PC-3 (cell line): ENCODE measurements around the gene ARHGEF17. TPM values are rescaled to one million over a fixed set of nuclear protein-coding genes. Genes with fewer than 3 reads are reported as not detected.

Experiments
- ATAC-seq: fragments of 200-7000 bp; cut with Tn5 transposase; 2 replicates; pipeline ENCODE4 v1.9.1; 2020; ENCODE audit warnings: mild to moderate bottlenecking, moderate library complexity
- BruUV-seq: library from RNA; stranded (reverse); fragments of 400-500 nt; replicated peaks from 2 replicates; lab custom pipeline; 2021; lab: Mats Ljungman, UMichigan
- CTCF ChIA-PET: fragments of 300-600 bp; sonication (Branson Sonifier 250); formaldehyde crosslinking; loops from one replicate; lab custom pipeline; 2022; ENCODE audit warnings: antibody characterized with exemption; lab: Charles Lee
- POLR2A ChIA-PET: fragments of 300-600 bp; sonication (Branson Sonifier 250); formaldehyde crosslinking; loops from one replicate; lab custom pipeline; 2022; ENCODE audit warnings: antibody characterized with exemption; ENCODE audit not compliant: unreplicated experiment; lab: Charles Lee
- DNase-seq: peaks from one replicate; pipeline ENCODE4 v3.0.0-alpha.2; 2015
- H2AFZ ChIP-seq: fragments of 300-600 bp; sonication (generic); 2 replicates; pipeline ENCODE4 v1.6.0; 2016; ENCODE audit warnings: antibody characterized with exemption, low read length
- H3F3A ChIP-seq: fragments of 300-600 bp; sonication (generic); one replicate; pipeline ENCODE4 v1.6.0; 2017; ENCODE audit warnings: antibody characterized with exemption, low read length, control low read depth, mild to moderate bottlenecking; ENCODE audit not compliant: unreplicated experiment
- H3K27ac ChIP-seq: fragments of 300-600 bp; sonication (generic); 2 replicates; pipeline ENCODE4 v1.5.1; 2016; ENCODE audit warnings: mild to moderate bottlenecking, low read length
- H3K27me3 ChIP-seq: fragments of 300-600 bp; sonication (generic); 2 replicates; pipeline ENCODE4 v1.6.1; 2016; ENCODE audit warnings: low read length, mixed read lengths
- H3K36me3 ChIP-seq: fragments of 300-600 bp; sonication (generic); 2 replicates; pipeline ENCODE4 v1.6.1; 2016; ENCODE audit warnings: low read depth, mixed run types, low read length, mixed read lengths
- H3K4me1 ChIP-seq: fragments of 300-600 bp; sonication (generic); 2 replicates; pipeline ENCODE4 v1.5.1; 2016; ENCODE audit warnings: low read length; ENCODE audit not compliant: insufficient read depth
- H3K4me2 ChIP-seq: fragments of 300-600 bp; sonication (generic); 2 replicates; pipeline ENCODE4 v1.6.0; 2016; ENCODE audit warnings: low read length
- H3K4me3 ChIP-seq: fragments of 300-600 bp; sonication (generic); 2 replicates; pipeline ENCODE4 v1.5.1; 2016; ENCODE audit warnings: mild to moderate bottlenecking, low read length, mixed read lengths
- H3K79me2 ChIP-seq: fragments of 300-600 bp; sonication (generic); 2 replicates; pipeline ENCODE4 v1.6.1; 2017; ENCODE audit warnings: low read length, mixed read lengths
- H3K9ac ChIP-seq: fragments of 300-600 bp; sonication (generic); 2 replicates; pipeline ENCODE4 v1.6.0; 2016; ENCODE audit warnings: mild to moderate bottlenecking, low read length
- H3K9me2 ChIP-seq: fragments of 300-600 bp; sonication (generic); replicated peaks from 2 replicates; pipeline ENCODE4 v1.6.1; 2016; ENCODE audit warnings: mixed run types, low read length, mixed read lengths
- H3K9me3 ChIP-seq: fragments of 300-600 bp; sonication (generic); 2 replicates; pipeline ENCODE4 v1.6.1; 2016; ENCODE audit warnings: low read length, mixed read lengths
- H4K20me1 ChIP-seq: fragments of 300-600 bp; sonication (generic); 2 replicates; pipeline ENCODE4 v1.6.1; 2016; ENCODE audit warnings: low read length, mixed read lengths
- CTCF ChIP-seq: fragments of 300-600 bp; sonication (generic); conservative IDR thresholded peaks from 2 replicates; pipeline ENCODE4 v1.5.1; 2017; ENCODE audit warnings: antibody characterized with exemption, low read depth, mild to moderate bottlenecking, low read length
- EZH2 ChIP-seq: fragments of 300-600 bp; sonication (generic); IDR thresholded peaks from one replicate; pipeline ENCODE4 v1.6.1; 2017; ENCODE audit warnings: antibody characterized with exemption, mild to moderate bottlenecking, low read length; ENCODE audit not compliant: unreplicated experiment
- EZH2phosphoT487 ChIP-seq: fragments of 300-600 bp; sonication (generic); IDR thresholded peaks from 2 replicates; pipeline ENCODE4 v1.6.1; 2018; ENCODE audit warnings: mild to moderate bottlenecking, antibody characterized with exemption, low read length, borderline replicate concordance
- intact Hi-C: fragments of 100-400 bp; cut with micrococcal nuclease; formaldehyde crosslinking; loops from 2 replicates; pipeline ENCODE4 v1.9.0; 2023
- total RNA-seq: library from RNA; depleted of rRNA; stranded (reverse); fragments of >200 nt; gene quantifications from 2 replicates; pipeline ENCODE4 v1.2.3, GENCODE V29; 2014

Gene ARHGEF17
- total RNA-seq, 1 experiment from 2014 or later: 6.2 TPM

DNA sequence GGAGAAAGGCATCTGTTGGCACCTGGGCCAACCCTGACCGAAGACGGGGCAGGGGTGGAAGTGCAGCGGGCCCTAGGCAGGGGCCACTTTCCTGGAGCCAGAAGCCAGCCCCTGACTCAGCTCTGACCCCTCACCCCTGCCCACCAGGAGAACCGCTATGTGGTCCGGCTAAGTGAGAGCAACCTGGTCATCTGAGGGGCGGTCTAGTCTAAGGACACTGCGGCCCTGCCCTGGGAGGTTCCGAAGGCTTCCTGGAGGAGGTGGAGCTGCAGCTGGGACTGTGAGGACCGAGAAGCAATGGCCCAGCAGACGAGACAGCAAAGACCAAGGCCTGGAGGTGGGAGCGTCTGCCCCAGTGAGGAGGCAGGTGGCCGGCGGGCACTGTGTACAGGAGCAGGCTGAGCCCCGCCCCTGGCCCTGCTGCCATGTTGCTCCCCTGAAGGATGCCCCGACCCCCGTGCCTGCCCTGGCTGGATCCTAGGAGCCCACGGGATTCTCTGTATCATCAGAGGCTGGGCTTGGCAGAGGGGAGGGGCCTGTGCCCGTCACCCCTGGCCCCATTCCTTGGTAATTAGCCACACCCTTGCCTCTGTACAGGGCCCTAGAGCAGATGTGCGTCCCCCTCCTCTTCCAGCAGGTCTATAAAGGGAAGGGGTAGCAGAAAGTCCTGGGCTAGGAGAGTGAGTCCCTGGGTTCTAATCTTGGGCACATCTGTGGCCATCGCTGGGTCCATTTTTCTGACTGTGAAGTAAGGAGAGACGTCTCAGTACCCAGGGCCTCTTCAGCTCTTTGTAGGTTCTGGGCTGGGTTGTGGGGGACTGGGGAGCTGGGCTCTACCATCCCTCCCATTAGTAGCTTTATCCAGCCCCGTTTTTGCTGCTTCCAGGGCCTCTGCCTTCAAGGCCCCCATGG lies 87.5 kb downstream of the ARHGEF17 start:
- intact Hi-C loops: no loop called here
- BruUV-seq: no TSS peak
- Histone ChIP-seq H3K27ac (no peak overlapping the region), H3K9me3 (no peaks in the 10 kb centered on the region), H3K27me3 (no peaks in the 10 kb centered on the region), H4K20me1 (no peaks in the 10 kb centered on the region), H3K4me1 (no peaks in the 10 kb centered on the region), H3K79me2 (no peaks in the 10 kb centered on the region), H3K4me2 (no peak overlapping the region), H3F3A (no peaks in the 10 kb centered on the region), H3K36me3 (peaks cover 20% of the 10 kb centered on the region; the same call in 1 of the 2 replicates), H3K4me3 (no peak overlapping the region), H3K9me2 (no peaks in the 10 kb centered on the region), H3K9ac (no peak overlapping the region), H2AFZ (no peak overlapping the region)
- ATAC-seq: no peak
- CTCF ChIA-PET: no interaction called here
- DNase-seq: no peak
- TF ChIP-seq EZH2phosphoT487 (no peak), EZH2 (no peak), CTCF (no peak)
- POLR2A ChIA-PET: interaction anchor here (0.6 kb wide), 1 partner anchor 58 kb away, joined by 3 read pairs; no protein-coding TSS in a partner anchor

GRCh38 chr11:73396251-73396930 lies 88.3 kb downstream of the ARHGEF17 start:
- no peaks in the 10 kb centered on the region for H3K9me2 ChIP-seq
- H3K9ac ChIP-seq: no peak overlapping the region
- CTCF ChIA-PET: interaction anchor here (1.2 kb wide), 1 partner anchor 33 kb away, joined by 3 read pairs; no protein-coding TSS in a partner anchor
- no peaks in the 10 kb centered on the region for H3K9me3 ChIP-seq
- H4K20me1 ChIP-seq: no peaks in the 10 kb centered on the region
- no peak overlapping the region for H3K4me3 ChIP-seq
- ATAC-seq: no peak
- H3F3A ChIP-seq: no peaks in the 10 kb centered on the region
- peaks cover 16% of the 10 kb centered on the region; the same call in 1 of the 2 replicates for H3K36me3 ChIP-seq
- no peak overlapping the region for H2AFZ ChIP-seq
- no peak for TF ChIP-seq CTCF
- no peak for TF ChIP-seq EZH2phosphoT487
- TF ChIP-seq EZH2: no peak
- no TSS peak for BruUV-seq
- DNase-seq: no peak
- H3K79me2 ChIP-seq: no peaks in the 10 kb centered on the region
- POLR2A ChIA-PET: interaction anchor here (0.6 kb wide), 1 partner anchor 59 kb away, joined by 3 read pairs; no protein-coding TSS in a partner anchor
- no peaks in the 10 kb centered on the region for H3K4me1 ChIP-seq
- no peaks in the 10 kb centered on the region for H3K27me3 ChIP-seq
- H3K27ac ChIP-seq: no peak overlapping the region
- intact Hi-C loops: no loop called here
- no peak overlapping the region for H3K4me2 ChIP-seq
